ENCODE data around the gene MAPK12.

The MAPK12 gene

GRCh38 chr22:50284479-50284878, 23.0 kb upstream of the MAPK12 start:
- no peak for FAIRE-seq
- no peak for TF ChIP-seq TAF1 (IDR thresholded peaks at IDR 0.05; ENCODE audit: low read depth, low read length)
- no peak for DNase-seq (ENCODE audit: insufficient read length, low spot score)

GRCh38 chr22:50283821-50284220, 22.3 kb upstream of the MAPK12 start:
- DNase-seq (ENCODE audit: insufficient read length, low spot score) (no peak), FAIRE-seq (no peak)
- no peak for TF ChIP-seq POLR2A (IDR thresholded peaks at IDR 0.05; ENCODE audit: low read depth, low read length)
- no peak for TF ChIP-seq PAX5 (IDR thresholded peaks at IDR 0.05; ENCODE audit: insufficient read depth, low read length, severe bottlenecking)
- TF ChIP-seq POU2F2 (IDR thresholded peaks at IDR 0.05; ENCODE audit: low read depth, low read length): no peak
- no peak for TF ChIP-seq POLR2AphosphoS5 (IDR thresholded peaks at IDR 0.05; ENCODE audit: low read depth, low read length)
- TF ChIP-seq SPI1 (IDR thresholded peaks at IDR 0.05; ENCODE audit: low read depth, low read length): no peak

- DNase-seq (ENCODE audit: insufficient read length, low spot score) (no peak), FAIRE-seq (no peak)
- TF ChIP-seq SPI1 (IDR thresholded peaks at IDR 0.05; ENCODE audit: low read depth, low read length) (no peak), POU2F2 (IDR thresholded peaks at IDR 0.05; ENCODE audit: low read depth, low read length) (no peak), POLR2A (IDR thresholded peaks at IDR 0.05; ENCODE audit: low read depth, low read length) (no peak), TAF1 (IDR thresholded peaks at IDR 0.05; ENCODE audit: low read depth, low read length) (no peak), POLR2AphosphoS5 (IDR thresholded peaks at IDR 0.05; ENCODE audit: low read depth, low read length) (no peak), PAX5 (IDR thresholded peaks at IDR 0.05; ENCODE audit: insufficient read depth, low read length, severe bottlenecking) (no peak)
Measured at GRCh38 chr22:50282361-50283155, 21.1 kb upstream of the MAPK12 start.

GRCh38 chr22:50281957-50282356, 20.5 kb upstream of the MAPK12 start:
- no peak for FAIRE-seq
- TF ChIP-seq SPI1 (IDR thresholded peaks at IDR 0.05; ENCODE audit: low read depth, low read length): no peak
- no peak for TF ChIP-seq POLR2AphosphoS5 (IDR thresholded peaks at IDR 0.05; ENCODE audit: low read depth, low read length)
- TF ChIP-seq TAF1 (IDR thresholded peaks at IDR 0.05; ENCODE audit: low read depth, low read length): no peak
- no peak for TF ChIP-seq POU2F2 (IDR thresholded peaks at IDR 0.05; ENCODE audit: low read depth, low read length)
- TF ChIP-seq POLR2A (IDR thresholded peaks at IDR 0.05; ENCODE audit: low read depth, low read length): no peak
- TF ChIP-seq PAX5 (IDR thresholded peaks at IDR 0.05; ENCODE audit: insufficient read depth, low read length, severe bottlenecking): no peak
- no peak for DNase-seq (ENCODE audit: insufficient read length, low spot score)

GRCh38 chr22:50281384-50281760, 19.9 kb upstream of the MAPK12 start:
- TF ChIP-seq POLR2A (IDR thresholded peaks at IDR 0.05; ENCODE audit: low read depth, low read length): no peak
- no peak for TF ChIP-seq TAF1 (IDR thresholded peaks at IDR 0.05; ENCODE audit: low read depth, low read length)
- no peak for TF ChIP-seq POLR2AphosphoS5 (IDR thresholded peaks at IDR 0.05; ENCODE audit: low read depth, low read length)
- TF ChIP-seq SPI1 (IDR thresholded peaks at IDR 0.05; ENCODE audit: low read depth, low read length): no peak
- TF ChIP-seq POU2F2 (IDR thresholded peaks at IDR 0.05; ENCODE audit: low read depth, low read length): no peak
- no peak for TF ChIP-seq PAX5 (IDR thresholded peaks at IDR 0.05; ENCODE audit: insufficient read depth, low read length, severe bottlenecking)
- FAIRE-seq (no peak), DNase-seq (ENCODE audit: insufficient read length, low spot score) (no peak)

- TF ChIP-seq TAF1 (IDR thresholded peaks at IDR 0.05; ENCODE audit: low read depth, low read length): no peak
- no peak for TF ChIP-seq POLR2A (IDR thresholded peaks at IDR 0.05; ENCODE audit: low read depth, low read length)
- no peak for TF ChIP-seq POU2F2 (IDR thresholded peaks at IDR 0.05; ENCODE audit: low read depth, low read length)
- TF ChIP-seq POLR2AphosphoS5 (IDR thresholded peaks at IDR 0.05; ENCODE audit: low read depth, low read length): no peak
- TF ChIP-seq PAX5 (IDR thresholded peaks at IDR 0.05; ENCODE audit: insufficient read depth, low read length, severe bottlenecking): no peak
- TF ChIP-seq SPI1 (IDR thresholded peaks at IDR 0.05; ENCODE audit: low read depth, low read length): no peak
- FAIRE-seq (no peak), DNase-seq (ENCODE audit: insufficient read length, low spot score) (no peak)
Measured at GRCh38 chr22:50280708-50281383, 19.4 kb upstream of the MAPK12 start.

GRCh38 chr22:50280022-50280707, 18.7 kb upstream of the MAPK12 start:
- TF ChIP-seq PAX5 (IDR thresholded peaks at IDR 0.05; ENCODE audit: insufficient read depth, low read length, severe bottlenecking) (no peak), POLR2A (IDR thresholded peaks at IDR 0.05; ENCODE audit: low read depth, low read length) (no peak), POU2F2 (IDR thresholded peaks at IDR 0.05; ENCODE audit: low read depth, low read length) (no peak), TAF1 (IDR thresholded peaks at IDR 0.05; ENCODE audit: low read depth, low read length) (no peak), POLR2AphosphoS5 (IDR thresholded peaks at IDR 0.05; ENCODE audit: low read depth, low read length) (no peak), SPI1 (IDR thresholded peaks at IDR 0.05; ENCODE audit: low read depth, low read length) (no peak)
- FAIRE-seq (no peak), DNase-seq (ENCODE audit: insufficient read length, low spot score) (no peak)

- TF ChIP-seq PAX5 (IDR thresholded peaks at IDR 0.05; ENCODE audit: insufficient read depth, low read length, severe bottlenecking) (no peak), POU2F2 (IDR thresholded peaks at IDR 0.05; ENCODE audit: low read depth, low read length) (no peak), TAF1 (IDR thresholded peaks at IDR 0.05; ENCODE audit: low read depth, low read length) (no peak), POLR2AphosphoS5 (IDR thresholded peaks at IDR 0.05; ENCODE audit: low read depth, low read length) (no peak), SPI1 (IDR thresholded peaks at IDR 0.05; ENCODE audit: low read depth, low read length) (no peak), POLR2A (IDR thresholded peaks at IDR 0.05; ENCODE audit: low read depth, low read length) (no peak)
- FAIRE-seq: no peak
- DNase-seq (ENCODE audit: insufficient read length, low spot score): no peak
Measured at GRCh38 chr22:50278956-50279619, 17.6 kb upstream of the MAPK12 start.

GRCh38 chr22:50278461-50278860, 17.0 kb upstream of the MAPK12 start:
- no peak for DNase-seq (ENCODE audit: insufficient read length, low spot score)
- TF ChIP-seq TAF1 (IDR thresholded peaks at IDR 0.05; ENCODE audit: low read depth, low read length): no peak
- no peak for TF ChIP-seq POLR2A (IDR thresholded peaks at IDR 0.05; ENCODE audit: low read depth, low read length)
- TF ChIP-seq POU2F2 (IDR thresholded peaks at IDR 0.05; ENCODE audit: low read depth, low read length): no peak
- TF ChIP-seq PAX5 (IDR thresholded peaks at IDR 0.05; ENCODE audit: insufficient read depth, low read length, severe bottlenecking): no peak
- no peak for TF ChIP-seq POLR2AphosphoS5 (IDR thresholded peaks at IDR 0.05; ENCODE audit: low read depth, low read length)
- TF ChIP-seq SPI1 (IDR thresholded peaks at IDR 0.05; ENCODE audit: low read depth, low read length): no peak
- no peak for FAIRE-seq
